Measurements from ENCODE around the gene PPFIA2.

The PPFIA2 gene

GRCh38 chr12:81465191-81465590 is 294.0 kb downstream of the PPFIA2 start:
- in situ Hi-C loops (cut with MboI; ENCODE audit: low sequenced_read_pairs), result no loop called here

GRCh38 chr12:81461163-81461562 is 298.0 kb downstream of the PPFIA2 start:
- in situ Hi-C loops (cut with MboI; ENCODE audit: low sequenced_read_pairs), result no loop called here

- in situ Hi-C loops (cut with MboI; ENCODE audit: low sequenced_read_pairs), result no loop called here
Measured at GRCh38 chr12:81450920-81451739, 308.0 kb downstream of the PPFIA2 start.

- in situ Hi-C loops (cut with MboI; ENCODE audit: low sequenced_read_pairs), result no loop called here
Measured at GRCh38 chr12:81441629-81442028, 317.5 kb downstream of the PPFIA2 start.

GRCh38 chr12:81440001-81440400 is 319.1 kb downstream of the PPFIA2 start:
- in situ Hi-C loops (cut with MboI; ENCODE audit: low sequenced_read_pairs), result no loop called here

- in situ Hi-C loops (cut with MboI; ENCODE audit: low sequenced_read_pairs), result no loop called here
Measured at GRCh38 chr12:81439344-81439743, 319.8 kb downstream of the PPFIA2 start.

GRCh38 chr12:81417056-81417455 is 342.1 kb downstream of the PPFIA2 start:
- in situ Hi-C loops (cut with MboI; ENCODE audit: low sequenced_read_pairs), result no loop called here

GRCh38 chr12:81416571-81416970 is 342.6 kb downstream of the PPFIA2 start:
- in situ Hi-C loops (cut with MboI; ENCODE audit: low sequenced_read_pairs), result no loop called here

GRCh38 chr12:81414441-81414840 is 344.7 kb downstream of the PPFIA2 start:
- in situ Hi-C loops (cut with MboI; ENCODE audit: low sequenced_read_pairs), result no loop called here

GRCh38 chr12:81412940-81413339 is 346.2 kb downstream of the PPFIA2 start:
- in situ Hi-C loops (cut with MboI; ENCODE audit: low sequenced_read_pairs), result no loop called here

GRCh38 chr12:81403348-81403747 is 355.8 kb downstream of the PPFIA2 start:
- in situ Hi-C loops (cut with MboI; ENCODE audit: low sequenced_read_pairs), result no loop called here

GRCh38 chr12:81401241-81401640 is 357.9 kb downstream of the PPFIA2 start:
- in situ Hi-C loops (cut with MboI; ENCODE audit: low sequenced_read_pairs), result no loop called here

GRCh38 chr12:81400024-81400423 is 359.1 kb downstream of the PPFIA2 start:
- in situ Hi-C loops (cut with MboI; ENCODE audit: low sequenced_read_pairs), result no loop called here

GRCh38 chr12:81395431-81395830 is 363.7 kb downstream of the PPFIA2 start:
- in situ Hi-C loops (cut with MboI; ENCODE audit: low sequenced_read_pairs), result no loop called here

GRCh38 chr12:81389550-81390099 is 369.5 kb downstream of the PPFIA2 start:
- in situ Hi-C loops (cut with MboI; ENCODE audit: low sequenced_read_pairs), result no loop called here

GRCh38 chr12:81386101-81386500 is 373.0 kb downstream of the PPFIA2 start:
- in situ Hi-C loops (cut with MboI; ENCODE audit: low sequenced_read_pairs), result no loop called here

GRCh38 chr12:81381951-81382350 is 377.2 kb downstream of the PPFIA2 start:
- in situ Hi-C loops (cut with MboI; ENCODE audit: low sequenced_read_pairs), result no loop called here

- in situ Hi-C loops (cut with MboI; ENCODE audit: low sequenced_read_pairs), result no loop called here
Measured at GRCh38 chr12:81378601-81379285, 380.4 kb downstream of the PPFIA2 start.

- in situ Hi-C loops (cut with MboI; ENCODE audit: low sequenced_read_pairs), result no loop called here
Measured at GRCh38 chr12:81377771-81378170, 381.4 kb downstream of the PPFIA2 start.

GRCh38 chr12:81375969-81376368 is 383.2 kb downstream of the PPFIA2 start:
- in situ Hi-C loops (cut with MboI; ENCODE audit: low sequenced_read_pairs), result no loop called here

- in situ Hi-C loops (cut with MboI; ENCODE audit: low sequenced_read_pairs), result no loop called here
Measured at GRCh38 chr12:81370456-81370855, 388.7 kb downstream of the PPFIA2 start.

- in situ Hi-C loops (cut with MboI; ENCODE audit: low sequenced_read_pairs), result no loop called here
Measured at GRCh38 chr12:81369175-81369574, 390.0 kb downstream of the PPFIA2 start.
